ENCODE results near the gene CYFIP2. TPM values are rescaled to one million over a fixed set of nuclear protein-coding genes. Genes with fewer than 3 reads are reported as not detected.

CYFIP2 gene
- total and polyA plus RNA-seq, 2 of the 13 experiments (the other 11 are each of a cell fraction or from before 2014, with no cell fraction given): 22.6 to 30.3 TPM

- no peak for TF ChIP-seq ZBTB3 (CRISPR knock-in tag; IDR thresholded peaks at IDR 0.05; ENCODE audit: borderline replicate concordance, low read depth)
- TF ChIP-seq ZBTB38 (CRISPR knock-in tag; IDR thresholded peaks at IDR 0.05): no peak
- no peak for TF ChIP-seq FOXP1 (IDR thresholded peaks at IDR 0.05)
- TF ChIP-seq FOXP1 (CRISPR knock-in tag; IDR thresholded peaks at IDR 0.05): no peak
- no peak for TF ChIP-seq TBX3 (IDR thresholded peaks at IDR 0.05; ENCODE audit: borderline replicate concordance)
- no peak for TF ChIP-seq NRL (CRISPR knock-in tag; IDR thresholded peaks at IDR 0.05; ENCODE audit: borderline replicate concordance)
- no peak for TF ChIP-seq ZNF296 (CRISPR knock-in tag; conservative IDR thresholded peaks at IDR 0.05)
- no peak for TF ChIP-seq RELA (CRISPR knock-in tag; IDR thresholded peaks at IDR 0.05)
- TF ChIP-seq NKX3-1 (CRISPR knock-in tag; IDR thresholded peaks at IDR 0.05): no peak
These were observed 132.4 kb downstream of the CYFIP2 start (continued) for GRCh38 chr5:157398305-157398704.

- CTCF ChIA-PET (ENCODE audit: low intra/inter-chr PET ratio, low total read pairs): no interaction called here
- no peak overlapping the region for H3K4me2 ChIP-seq (ENCODE audit: low read depth, low read length)
- no peak overlapping the region for H2AFZ ChIP-seq (ENCODE audit: low read length)
- no peak for DNase-seq (ENCODE audit: low spot score)
- H3K4me1 ChIP-seq (ENCODE audit: insufficient read depth, low read length): no peaks in the 10 kb centered on the region
- H4K20me1 ChIP-seq (ENCODE audit: insufficient read depth, low read length): no peaks in the 10 kb centered on the region
- ATAC-seq: no peak
- H3K36me3 ChIP-seq (replicated peaks in 1 of 2; ENCODE audit: control insufficient read depth in 1 of 2, insufficient read depth in 2 of 2, low read length in 2 of 2): no peaks in the 10 kb centered on the region
- H3K9me3 ChIP-seq (ENCODE audit: low read length): no peaks in the 10 kb centered on the region
- BruUV-seq (replicated peaks): no TSS peak
- H3K27ac ChIP-seq (ENCODE audit: extremely low read length, insufficient read depth, low read length): no peak overlapping the region
- WGBS (ENCODE audit: low lambda C conversion rate): 27% methylated on average over 3 of the region's 5 CpGs
- no peak overlapping the region for H3K4me3 ChIP-seq (replicated peaks in 1 of 3; ENCODE audit: insufficient read depth in 1 of 3, low read depth in 2 of 3, low read length in 3 of 3)
- FAIRE-seq: no peak
- in situ Hi-C loops (cut with HindIII; ENCODE audit: extremely low pct_ligation_motif_present, low pct_unique_long_range_greater_than_20kb) (no loop called here), intact Hi-C loops (cut with micrococcal nuclease; ENCODE audit: unreplicated experiment) (no loop called here)
- no peaks in the 10 kb centered on the region for H3K27me3 ChIP-seq (ENCODE audit: control insufficient read depth in 1 of 2, insufficient read depth in 2 of 2, low read length in 2 of 2)
- no peaks in the 10 kb centered on the region for H3K79me2 ChIP-seq (ENCODE audit: insufficient read depth, low read length)
- POLR2A ChIA-PET: no interaction called here
- H3K9ac ChIP-seq (ENCODE audit: insufficient read depth, low read depth, low read length): no peak overlapping the region
- no peak for TF ChIP-seq HMG20A (CRISPR knock-in tag; IDR thresholded peaks at IDR 0.05; ENCODE audit: borderline replicate concordance)
- TF ChIP-seq NFAT5 (CRISPR knock-in tag; IDR thresholded peaks at IDR 0.05): no peak
- TF ChIP-seq ZNF512B (CRISPR knock-in tag; IDR thresholded peaks at IDR 0.05; ENCODE audit: borderline replicate concordance): no peak
- no peak for TF ChIP-seq RFXANK (CRISPR knock-in tag; IDR thresholded peaks at IDR 0.05)
- TF ChIP-seq ZNF530 (CRISPR knock-in tag; IDR thresholded peaks at IDR 0.05; ENCODE audit: low read depth): no peak
These were observed 135.0 kb downstream of the CYFIP2 start for GRCh38 chr5:157400741-157401495.
